ENCODE measurements around the gene CLCN4. TPM values are rescaled to one million over a fixed set of nuclear protein-coding genes. Genes with fewer than 3 reads are reported as not detected.

CLCN4 gene
- total and polyA plus RNA-seq, 8 donors: 4.4 to 11.8 (median 5.9) TPM

DNA sequence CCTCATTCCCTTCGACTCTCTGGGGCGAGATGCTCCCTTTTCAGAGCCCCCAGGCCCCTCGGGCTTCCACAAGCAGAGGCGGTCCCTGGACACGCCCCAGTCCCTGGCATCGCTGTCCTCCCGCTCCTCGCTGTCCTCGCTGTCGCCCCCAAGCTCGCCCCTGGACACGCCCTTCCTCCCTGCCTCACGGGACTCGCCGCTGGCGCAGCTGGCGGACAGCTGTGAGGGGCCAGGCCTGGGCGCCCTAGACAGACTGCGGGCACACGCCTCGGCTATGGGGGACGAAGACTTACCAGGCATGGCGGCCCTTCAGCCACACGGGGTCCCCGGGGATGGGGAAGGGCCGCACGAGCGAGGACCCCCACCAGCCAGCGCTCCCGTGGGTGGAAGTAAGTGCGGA lies 39.5 kb upstream of the CLCN4 start:
- DNase-seq (no peak), ATAC-seq (no peak)
- Histone ChIP-seq H3K4me1 (peaks cover 0 to 32% of the 10 kb centered on the region in 2 donors), H3K36me3 (peaks cover 0 to 15% of the 10 kb centered on the region in 2 donors), H3K9me3 (no peaks in the 10 kb centered on the region), H3K27ac (no peak overlapping the region), H3K27me3 (no peaks in the 10 kb centered on the region), H3K4me3 (no peak overlapping the region)
- TF ChIP-seq, protein P1, sequence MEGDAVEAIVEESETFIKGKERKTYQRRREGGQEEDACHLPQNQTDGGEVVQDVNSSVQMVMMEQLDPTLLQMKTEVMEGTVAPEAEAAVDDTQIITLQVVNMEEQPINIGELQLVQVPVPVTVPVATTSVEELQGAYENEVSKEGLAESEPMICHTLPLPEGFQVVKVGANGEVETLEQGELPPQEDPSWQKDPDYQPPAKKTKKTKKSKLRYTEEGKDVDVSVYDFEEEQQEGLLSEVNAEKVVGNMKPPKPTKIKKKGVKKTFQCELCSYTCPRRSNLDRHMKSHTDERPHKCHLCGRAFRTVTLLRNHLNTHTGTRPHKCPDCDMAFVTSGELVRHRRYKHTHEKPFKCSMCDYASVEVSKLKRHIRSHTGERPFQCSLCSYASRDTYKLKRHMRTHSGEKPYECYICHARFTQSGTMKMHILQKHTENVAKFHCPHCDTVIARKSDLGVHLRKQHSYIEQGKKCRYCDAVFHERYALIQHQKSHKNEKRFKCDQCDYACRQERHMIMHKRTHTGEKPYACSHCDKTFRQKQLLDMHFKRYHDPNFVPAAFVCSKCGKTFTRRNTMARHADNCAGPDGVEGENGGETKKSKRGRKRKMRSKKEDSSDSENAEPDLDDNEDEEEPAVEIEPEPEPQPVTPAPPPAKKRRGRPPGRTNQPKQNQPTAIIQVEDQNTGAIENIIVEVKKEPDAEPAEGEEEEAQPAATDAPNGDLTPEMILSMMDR (IDR thresholded peaks at IDR 0.05): no peak
- intact Hi-C loops (cut with DNase I): loop anchor here in 1 of 2 donors (5.0 to 10.0 kb wide), 2 partner anchors 120 to 222 kb away; no protein-coding TSS in a partner anchor

DNA sequence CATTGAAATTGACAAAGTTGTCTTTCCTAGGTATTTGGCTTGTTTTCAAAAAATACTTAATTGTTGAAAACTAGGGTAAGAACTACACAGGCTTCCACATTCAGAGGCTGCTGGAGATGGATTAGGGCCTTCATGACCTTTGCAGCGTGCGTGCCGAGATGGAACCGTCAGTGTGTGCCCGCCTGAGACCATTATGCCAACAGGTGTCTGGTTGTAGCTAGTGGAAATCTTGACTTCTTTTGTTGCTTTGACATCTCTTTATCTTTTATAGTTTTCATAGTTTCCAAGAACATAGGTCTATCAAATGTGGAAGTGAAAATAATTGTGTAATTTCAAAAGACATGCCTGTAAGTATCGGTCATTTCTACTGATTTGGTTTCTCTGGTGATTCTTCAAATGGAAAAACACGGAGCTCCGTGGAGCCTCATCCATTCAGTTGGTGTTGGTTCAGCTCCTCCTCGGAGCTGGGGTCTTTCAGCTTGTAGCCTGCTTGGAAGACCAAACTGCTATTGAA lies 38.9 kb upstream of the CLCN4 start:
- H3K27me3 ChIP-seq: no peaks in the 10 kb centered on the region

DNA sequence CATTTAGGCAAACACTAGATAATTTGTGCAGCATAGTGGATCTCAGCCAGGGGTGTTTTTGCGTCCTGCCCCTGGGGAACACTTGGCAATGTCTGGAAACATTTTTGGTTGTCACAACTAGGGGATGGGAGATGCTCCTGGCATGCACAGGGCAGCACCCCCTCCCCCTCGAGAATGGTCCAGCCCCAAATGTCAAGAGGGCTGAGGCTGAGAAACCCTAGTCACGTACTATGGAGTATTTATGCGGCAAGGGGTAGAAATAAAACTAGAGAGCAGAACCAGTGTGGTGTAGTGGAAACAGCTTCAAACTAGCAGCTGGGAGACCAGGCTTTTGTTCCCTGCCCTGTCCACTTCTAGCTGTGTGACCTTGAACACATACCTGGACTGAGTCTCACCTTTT lies 38.2 kb upstream of the CLCN4 start:
- no peaks in the 10 kb centered on the region for H3K9me3 ChIP-seq
- TF ChIP-seq, protein P1 (IDR thresholded peaks at IDR 0.05): no peak
- ATAC-seq (no peak), DNase-seq (no peak)
- H3K4me1 ChIP-seq: peaks cover 0 to 34% of the 10 kb centered on the region in 2 donors
- H3K4me3 ChIP-seq: no peak overlapping the region
- intact Hi-C loops (cut with DNase I): loop anchor here in 1 of 2 donors (5.0 to 10.0 kb wide), 2 partner anchors 121 to 224 kb away; no protein-coding TSS in a partner anchor
- peaks cover 0 to 15% of the 10 kb centered on the region in 2 donors for H3K36me3 ChIP-seq
- H3K27me3 ChIP-seq: no peaks in the 10 kb centered on the region
- no peak overlapping the region for H3K27ac ChIP-seq

More for the DNA sequence above, 38.9 kb upstream of the CLCN4 start:
- H3K9me3 ChIP-seq: no peaks in the 10 kb centered on the region
- peaks cover 0 to 34% of the 10 kb centered on the region in 2 donors for H3K4me1 ChIP-seq
- ATAC-seq: no peak
- no peak overlapping the region for H3K4me3 ChIP-seq
- peaks cover 0 to 15% of the 10 kb centered on the region in 2 donors for H3K36me3 ChIP-seq
- TF ChIP-seq, protein P1 (IDR thresholded peaks at IDR 0.05): no peak
- intact Hi-C loops (cut with DNase I): loop anchor here in 1 of 2 donors (5.0 to 10.0 kb wide), 2 partner anchors 121 to 223 kb away; no protein-coding TSS in a partner anchor
- no peak for DNase-seq
- no peak overlapping the region for H3K27ac ChIP-seq

DNA sequence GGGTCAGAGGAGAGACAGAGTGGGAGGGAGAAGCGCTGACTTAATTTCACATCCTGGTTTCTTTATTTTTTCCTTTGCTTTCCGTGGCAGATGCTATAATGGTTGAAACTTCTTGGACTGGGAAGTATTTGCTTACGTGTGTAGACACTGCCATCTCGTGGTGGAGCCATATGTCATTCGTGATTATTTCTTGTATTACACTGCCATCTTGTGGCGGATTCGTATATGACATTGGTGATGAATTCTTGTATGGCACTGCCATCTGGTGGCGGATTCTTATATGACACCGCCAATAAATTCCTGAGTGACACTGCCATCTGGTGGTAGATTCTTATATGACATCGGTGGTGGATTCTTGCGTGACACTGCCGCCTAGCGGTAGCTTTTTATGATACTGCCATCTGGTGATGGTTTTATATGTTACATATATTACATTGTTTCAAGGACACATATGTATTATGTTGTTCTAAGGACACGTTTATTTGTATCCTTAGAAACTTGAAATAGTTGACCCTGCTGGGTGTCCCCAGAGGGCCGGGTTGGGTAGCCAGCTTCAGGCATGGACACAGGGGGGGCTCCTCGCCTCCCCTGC lies 37.3 kb upstream of the CLCN4 start:
- H3K27me3 ChIP-seq: no peaks in the 10 kb centered on the region
- TF ChIP-seq, protein P1 (IDR thresholded peaks at IDR 0.05): peak; percentile 97 to 100
- ATAC-seq (peak; percentile 98), DNase-seq (peak in 3 of 4 donors; percentile 64 to 80 (median 78))
- peaks cover 0 to 17% of the 10 kb centered on the region in 2 donors for H3K36me3 ChIP-seq
- peaks cover 0 to 34% of the 10 kb centered on the region in 2 donors for H3K4me1 ChIP-seq
- no peak overlapping the region for H3K4me3 ChIP-seq
- H3K27ac ChIP-seq: no peak overlapping the region
- H3K9me3 ChIP-seq: no peaks in the 10 kb centered on the region
- intact Hi-C loops (cut with DNase I): loop anchor here in 1 of 2 donors (5.0 to 10.0 kb wide), 2 partner anchors 122 to 225 kb away; no protein-coding TSS in a partner anchor

DNA sequence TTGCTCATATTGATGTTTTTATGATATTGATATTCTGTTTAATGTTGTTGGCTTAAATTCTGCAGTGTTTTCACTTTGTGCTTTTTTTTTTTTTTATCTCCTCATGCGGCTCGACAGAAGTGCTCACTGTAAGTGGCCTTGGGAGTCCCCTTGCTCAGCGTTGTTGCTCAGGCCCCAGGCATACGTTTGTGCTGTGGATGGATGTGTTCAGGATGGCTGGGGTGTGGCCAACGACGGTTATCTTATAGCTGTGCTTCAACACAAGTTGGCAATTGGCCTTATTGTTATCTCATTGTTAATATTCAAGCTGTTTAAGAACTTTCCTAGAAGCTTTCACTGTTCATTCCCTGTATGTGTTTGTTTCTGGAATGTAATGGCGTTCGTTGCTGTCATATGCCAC lies 36.4 kb upstream of the CLCN4 start:
- Histone ChIP-seq H3K4me3 (no peak overlapping the region), H3K9me3 (no peaks in the 10 kb centered on the region), H3K36me3 (peaks cover 0 to 19% of the 10 kb centered on the region in 2 donors), H3K27me3 (no peaks in the 10 kb centered on the region), H3K27ac (peak overlapping the region in 1 of 2 donors; percentile 65), H3K4me1 (peaks cover 0 to 34% of the 10 kb centered on the region in 2 donors)
- DNase-seq (no peak), ATAC-seq (no peak)
- TF ChIP-seq, protein P1 (IDR thresholded peaks at IDR 0.05): no peak
- intact Hi-C loops (cut with DNase I): no loop called here

Data from left lung (tissue), 10 donors.